ENCODE measurements around the gene ZMYND8. TPM values are rescaled to one million over a fixed set of nuclear protein-coding genes. Genes with fewer than 3 reads are reported as not detected.
A peak's percentile ranks its signal among the peaks of the same experiment; 100 is the strongest.

ZMYND8 gene
- total RNA-seq, 2 experiments from 2014 or later = 28.1 to 29.6 TPM

DNA sequence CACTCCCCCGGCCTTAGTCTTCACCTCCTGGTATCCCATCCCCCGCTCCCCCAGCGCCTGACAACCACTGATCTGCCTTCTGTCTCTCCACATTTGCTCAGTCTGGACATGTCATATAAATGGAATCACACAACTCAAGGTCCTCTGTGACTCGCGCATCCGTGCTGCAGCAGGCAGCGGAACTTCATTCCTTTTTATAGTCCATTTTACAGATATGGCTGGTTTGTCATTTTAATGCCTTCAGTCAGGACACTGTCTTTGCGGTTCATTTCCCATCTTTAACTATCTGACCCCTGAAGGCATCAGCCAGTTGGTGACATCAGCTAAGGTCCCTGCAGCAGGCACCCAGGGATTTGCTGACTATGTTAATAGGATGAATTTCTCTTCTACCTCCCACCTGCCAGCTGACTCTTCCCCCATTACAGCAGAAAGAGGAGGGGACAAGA, 125.7 kb downstream of the ZMYND8 start:
- ChIA-PET POLR2A (no interaction called here), CTCF (interaction anchor here (1.9 kb wide), 1 partner anchor 153 kb away, joined by 7 read pairs; no protein-coding TSS in a partner anchor)
- intact Hi-C loops (cut with micrococcal nuclease) = no loop called here
- no peaks in the 10 kb centered on the region for H3K9me3 Mint-ChIP-seq
- no peak overlapping the region for H3K4me3 Mint-ChIP-seq
- peaks cover 25% of the 10 kb centered on the region for H3K36me3 Mint-ChIP-seq
- peaks cover 2% of the 10 kb centered on the region for H3K4me1 Mint-ChIP-seq (ENCODE audit: low read depth)
- DNase-seq = no peak
- no peak overlapping the region for H3K27ac Mint-ChIP-seq
- H3K27me3 Mint-ChIP-seq = no peaks in the 10 kb centered on the region

DNA sequence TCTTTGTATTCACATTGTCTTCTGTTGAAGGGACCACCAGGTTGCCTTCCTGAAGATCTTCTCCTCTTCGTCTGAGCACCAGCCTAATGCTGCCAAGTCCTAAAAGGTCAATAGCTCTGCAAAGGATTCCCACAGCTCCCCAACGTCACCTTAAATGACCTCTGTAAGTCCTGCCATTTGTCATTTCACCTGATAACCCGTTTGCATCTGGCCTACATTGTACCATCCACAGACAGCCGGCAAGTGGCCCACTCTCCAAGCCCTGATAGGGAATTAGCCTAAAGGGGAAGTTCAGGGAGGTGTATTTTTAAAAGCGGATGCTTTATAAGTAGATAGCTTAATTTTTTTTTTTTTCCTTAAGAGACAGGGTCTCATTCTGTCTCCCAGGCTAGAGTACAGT, 127.8 kb downstream of the ZMYND8 start:
- Mint-ChIP-seq H3K27me3 (no peaks in the 10 kb centered on the region), H3K9me3 (no peaks in the 10 kb centered on the region), H3K4me1 (ENCODE audit: low read depth) (peaks cover 2% of the 10 kb centered on the region), H3K36me3 (peaks cover 26% of the 10 kb centered on the region), H3K27ac (no peak overlapping the region), H3K4me3 (no peak overlapping the region)
- POLR2A ChIA-PET = interaction anchor here (0.8 kb wide), 1 partner anchor 12 kb away, joined by 3 read pairs; no protein-coding TSS in a partner anchor
- CTCF ChIA-PET = interaction anchor here (1.2 to 2.7 kb wide), 2 partner anchors 32 to 155 kb away, joined by 3 to 12 read pairs; no protein-coding TSS in a partner anchor
- intact Hi-C loops (cut with micrococcal nuclease) = no loop called here
- no peak for DNase-seq

DNA sequence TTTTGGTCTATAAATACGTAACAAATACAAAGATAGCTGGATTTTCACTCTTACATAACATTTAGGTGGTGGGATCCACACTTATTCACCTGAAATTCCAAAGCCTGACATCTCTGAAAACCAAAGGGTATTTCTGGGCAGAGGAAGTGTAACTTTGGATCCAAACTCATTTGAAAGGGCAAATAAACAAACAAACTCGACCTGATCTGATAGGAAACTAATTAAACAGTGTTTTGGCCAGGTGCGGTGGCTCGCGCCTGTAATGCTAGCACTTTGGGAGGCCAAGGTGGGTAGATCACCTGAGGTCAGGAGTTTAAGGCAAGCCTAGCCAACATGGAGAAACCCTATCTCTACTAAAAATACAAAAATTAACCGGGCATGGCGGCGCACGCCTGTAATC, 128.9 kb downstream of the ZMYND8 start:
- H3K4me3 Mint-ChIP-seq = no peak overlapping the region
- peaks cover 2% of the 10 kb centered on the region for H3K4me1 Mint-ChIP-seq (ENCODE audit: low read depth)
- peaks cover 28% of the 10 kb centered on the region for H3K36me3 Mint-ChIP-seq
- DNase-seq = no peak
- no peak overlapping the region for H3K27ac Mint-ChIP-seq
- POLR2A ChIA-PET = no interaction called here
- no peaks in the 10 kb centered on the region for H3K9me3 Mint-ChIP-seq
- CTCF ChIA-PET = interaction anchor here (0.7 to 2.7 kb wide), 3 partner anchors 31 to 156 kb away, joined by 3 to 12 read pairs (median 4); no protein-coding TSS in a partner anchor
- intact Hi-C loops (cut with micrococcal nuclease) = no loop called here
- H3K27me3 Mint-ChIP-seq = no peaks in the 10 kb centered on the region

DNA sequence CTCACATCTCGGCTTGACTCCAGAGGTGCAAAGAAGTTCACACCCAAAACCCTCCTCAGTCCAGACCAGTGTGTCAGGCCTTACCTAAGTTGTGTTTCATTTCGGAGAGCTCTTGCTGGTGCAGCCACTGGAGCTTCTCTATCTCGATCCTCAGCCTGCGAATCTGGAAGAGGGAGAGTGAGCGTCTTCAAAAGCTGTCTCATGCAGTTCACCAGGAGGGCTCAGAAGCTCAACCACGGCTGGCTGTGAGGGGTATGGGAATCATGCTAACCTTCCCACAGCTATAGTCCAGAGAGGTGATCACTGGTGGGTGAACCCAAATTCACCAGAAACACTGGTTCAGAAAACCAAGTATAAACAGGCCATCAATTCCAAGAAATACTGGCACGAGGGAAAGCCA, 129.4 kb downstream of the ZMYND8 start:
- no peak for DNase-seq
- Mint-ChIP-seq H3K27ac (no peak overlapping the region), H3K4me1 (ENCODE audit: low read depth) (peaks cover 2% of the 10 kb centered on the region), H3K9me3 (no peaks in the 10 kb centered on the region), H3K27me3 (no peaks in the 10 kb centered on the region), H3K36me3 (peaks cover 31% of the 10 kb centered on the region), H3K4me3 (no peak overlapping the region)
- ChIA-PET POLR2A (no interaction called here), CTCF (interaction anchor here (0.7 to 1.3 kb wide), 2 partner anchors 31 to 157 kb away, joined by 3 to 4 read pairs; no protein-coding TSS in a partner anchor)
- intact Hi-C loops (cut with micrococcal nuclease) = no loop called here

DNA sequence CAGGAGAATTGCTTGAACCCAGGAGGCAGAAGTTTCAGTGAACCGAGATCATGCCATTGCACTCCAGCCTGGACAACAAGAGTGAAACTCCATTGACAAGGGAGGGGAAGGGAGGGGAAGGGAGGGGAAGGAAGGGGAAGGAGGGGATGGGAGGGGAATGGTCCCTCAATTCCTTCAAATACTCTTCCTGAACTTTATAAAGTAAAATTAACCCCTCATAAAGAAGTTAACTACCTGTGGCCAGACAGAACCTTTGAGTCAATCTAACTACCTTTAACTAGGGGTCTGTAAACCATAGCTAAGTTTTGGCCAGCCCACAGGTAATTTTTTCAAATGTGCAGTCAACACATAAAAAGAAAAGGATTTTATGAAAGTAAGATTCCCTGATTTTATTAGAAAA, 131.0 kb downstream of the ZMYND8 start:
- no peak overlapping the region for H3K27ac Mint-ChIP-seq
- DNase-seq = no peak
- H3K4me3 Mint-ChIP-seq = no peak overlapping the region
- ChIA-PET CTCF (no interaction called here), POLR2A (no interaction called here)
- H3K36me3 Mint-ChIP-seq = peaks cover 38% of the 10 kb centered on the region
- intact Hi-C loops (cut with micrococcal nuclease) = no loop called here
- no peaks in the 10 kb centered on the region for H3K4me1 Mint-ChIP-seq (ENCODE audit: low read depth)
- no peaks in the 10 kb centered on the region for H3K9me3 Mint-ChIP-seq
- H3K27me3 Mint-ChIP-seq = no peaks in the 10 kb centered on the region

DNA sequence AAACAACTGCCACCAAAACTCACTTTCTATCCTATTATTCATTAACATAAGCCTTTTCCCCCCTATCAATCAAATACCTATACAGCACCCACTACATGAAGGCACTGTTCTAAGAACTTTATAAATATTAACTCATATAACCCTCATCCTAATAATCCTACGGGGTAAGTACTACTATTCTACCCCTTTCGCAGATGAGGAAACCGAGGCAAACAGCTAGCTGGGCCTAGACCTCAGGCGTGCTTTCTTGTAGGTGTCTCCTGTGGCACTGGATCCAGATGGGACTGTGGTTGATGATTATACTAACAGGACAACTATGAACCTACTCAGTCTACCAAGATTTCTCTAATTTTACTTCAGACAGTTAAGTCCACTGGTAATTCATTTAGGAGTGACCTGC, 131.6 kb downstream of the ZMYND8 start:
- POLR2A ChIA-PET = no interaction called here
- H3K9me3 Mint-ChIP-seq = no peaks in the 10 kb centered on the region
- no peaks in the 10 kb centered on the region for H3K27me3 Mint-ChIP-seq

DNA sequence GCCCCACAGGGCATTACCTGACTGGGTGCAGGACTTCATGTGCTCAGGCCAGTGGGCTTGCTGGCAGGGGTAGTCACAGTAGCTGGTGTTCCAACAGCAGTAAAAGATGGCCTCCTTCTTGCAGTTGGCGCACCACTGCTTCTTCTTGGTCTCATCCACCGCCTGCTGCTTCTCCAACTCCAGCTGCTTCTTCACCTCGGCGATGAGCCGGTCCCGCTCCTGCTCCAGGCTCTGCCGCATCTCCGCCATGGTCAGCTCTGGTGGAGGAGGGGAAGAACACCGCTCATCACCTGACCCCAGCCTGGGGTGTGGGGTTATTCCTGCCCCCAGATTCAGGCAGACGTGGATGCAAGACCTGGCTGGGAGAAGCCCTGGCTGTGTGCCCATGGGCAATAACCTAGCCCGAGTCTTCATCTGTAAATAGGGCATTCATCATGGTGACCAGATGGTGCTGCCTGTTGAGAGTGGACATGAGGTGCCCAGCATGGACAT, 132.2 kb downstream of the ZMYND8 start:
- CTCF ChIA-PET = interaction anchor here (1.3 to 13.6 kb wide), 2 partner anchors 49 to 159 kb away, joined by 6 to 122 read pairs; no protein-coding TSS in a partner anchor
- DNase-seq = no peak
- POLR2A ChIA-PET = no interaction called here
- no peaks in the 10 kb centered on the region for H3K4me1 Mint-ChIP-seq (ENCODE audit: low read depth)
- intact Hi-C loops (cut with micrococcal nuclease) = no loop called here
- H3K27me3 Mint-ChIP-seq = no peaks in the 10 kb centered on the region
- H3K9me3 Mint-ChIP-seq = no peaks in the 10 kb centered on the region
- H3K27ac Mint-ChIP-seq = no peak overlapping the region
- peaks cover 48% of the 10 kb centered on the region for H3K36me3 Mint-ChIP-seq
- no peak overlapping the region for H3K4me3 Mint-ChIP-seq

More for the DNA sequence above, 131.6 kb downstream of the ZMYND8 start:
- H3K27ac Mint-ChIP-seq = no peak overlapping the region
- intact Hi-C loops (cut with micrococcal nuclease) = no loop called here
- H3K36me3 Mint-ChIP-seq = peaks cover 43% of the 10 kb centered on the region
- H3K4me1 Mint-ChIP-seq (ENCODE audit: low read depth) = no peaks in the 10 kb centered on the region
- DNase-seq = no peak
- CTCF ChIA-PET = interaction anchor here (1.3 kb wide), 1 partner anchor 48 kb away, joined by 6 read pairs; no protein-coding TSS in a partner anchor
- H3K4me3 Mint-ChIP-seq = no peak overlapping the region

DNA sequence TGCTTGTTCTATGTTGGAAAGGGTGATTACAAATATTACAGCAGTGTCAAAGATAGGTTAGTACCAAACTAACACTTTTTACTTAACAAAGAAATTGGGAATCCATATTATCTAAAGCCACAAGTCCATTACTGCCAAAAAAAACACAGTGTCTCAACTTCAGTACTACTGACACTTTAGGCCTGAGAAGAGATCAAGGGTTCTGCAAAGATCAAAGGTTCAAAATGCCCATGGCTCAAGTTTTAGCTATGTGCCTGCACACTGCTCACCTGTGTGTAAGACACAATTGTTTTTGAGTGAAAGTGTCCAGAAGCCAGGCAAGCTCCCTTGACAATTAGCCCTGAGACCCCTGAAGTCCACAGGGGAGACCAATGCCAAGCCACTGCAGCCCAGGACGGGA, 132.6 kb downstream of the ZMYND8 start:
- intact Hi-C loops (cut with micrococcal nuclease) = no loop called here
- Mint-ChIP-seq H3K4me3 (no peak overlapping the region), H3K27ac (no peak overlapping the region), H3K36me3 (peaks cover 48% of the 10 kb centered on the region), H3K4me1 (ENCODE audit: low read depth) (no peaks in the 10 kb centered on the region), H3K27me3 (no peaks in the 10 kb centered on the region), H3K9me3 (no peaks in the 10 kb centered on the region)
- CTCF ChIA-PET = interaction anchor here (1.3 to 13.6 kb wide), 2 partner anchors 49 to 159 kb away, joined by 6 to 122 read pairs; no protein-coding TSS in a partner anchor
- POLR2A ChIA-PET = no interaction called here
- no peak for DNase-seq

DNA sequence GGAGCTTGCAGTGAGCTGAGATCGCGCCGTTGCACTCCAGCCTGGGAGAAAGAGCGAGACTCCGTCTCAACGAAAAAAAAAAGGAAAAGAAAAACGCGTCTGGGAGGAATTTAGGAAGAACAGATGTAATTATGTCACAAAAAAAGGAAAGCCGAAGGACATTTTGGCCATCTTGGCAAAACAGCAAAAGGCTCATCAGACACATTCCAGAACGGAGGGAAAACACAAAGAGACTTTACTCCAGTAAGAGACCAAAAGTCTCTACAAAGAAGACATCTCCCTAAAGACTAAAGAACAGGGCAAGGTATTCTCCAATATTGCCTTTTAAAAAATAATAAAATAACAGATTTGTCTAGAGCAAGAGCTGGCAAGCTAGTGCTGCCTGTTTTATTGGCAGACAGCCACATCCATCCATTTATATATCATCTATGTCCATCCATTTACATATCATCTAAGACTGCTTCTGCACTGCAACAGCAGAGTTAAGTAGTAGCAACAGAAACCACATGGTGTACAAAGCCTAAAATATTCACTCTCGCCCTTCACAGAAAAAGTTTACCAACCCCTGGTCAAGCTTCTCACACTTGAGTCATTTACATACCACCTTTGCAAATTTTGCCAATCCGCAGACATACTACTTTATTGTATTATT, 133.9 kb downstream of the ZMYND8 start:
- no peak for DNase-seq
- intact Hi-C loops (cut with micrococcal nuclease) = no loop called here
- ChIA-PET POLR2A (no interaction called here), CTCF (interaction anchor here (13.6 kb wide), 1 partner anchor 160 kb away, joined by 122 read pairs; no protein-coding TSS in a partner anchor)
- no peaks in the 10 kb centered on the region for H3K27me3 Mint-ChIP-seq
- no peaks in the 10 kb centered on the region for H3K9me3 Mint-ChIP-seq
- H3K27ac Mint-ChIP-seq = no peak overlapping the region
- peaks cover 55% of the 10 kb centered on the region for H3K36me3 Mint-ChIP-seq
- no peaks in the 10 kb centered on the region for H3K4me1 Mint-ChIP-seq (ENCODE audit: low read depth)
- H3K4me3 Mint-ChIP-seq = no peak overlapping the region

DNA sequence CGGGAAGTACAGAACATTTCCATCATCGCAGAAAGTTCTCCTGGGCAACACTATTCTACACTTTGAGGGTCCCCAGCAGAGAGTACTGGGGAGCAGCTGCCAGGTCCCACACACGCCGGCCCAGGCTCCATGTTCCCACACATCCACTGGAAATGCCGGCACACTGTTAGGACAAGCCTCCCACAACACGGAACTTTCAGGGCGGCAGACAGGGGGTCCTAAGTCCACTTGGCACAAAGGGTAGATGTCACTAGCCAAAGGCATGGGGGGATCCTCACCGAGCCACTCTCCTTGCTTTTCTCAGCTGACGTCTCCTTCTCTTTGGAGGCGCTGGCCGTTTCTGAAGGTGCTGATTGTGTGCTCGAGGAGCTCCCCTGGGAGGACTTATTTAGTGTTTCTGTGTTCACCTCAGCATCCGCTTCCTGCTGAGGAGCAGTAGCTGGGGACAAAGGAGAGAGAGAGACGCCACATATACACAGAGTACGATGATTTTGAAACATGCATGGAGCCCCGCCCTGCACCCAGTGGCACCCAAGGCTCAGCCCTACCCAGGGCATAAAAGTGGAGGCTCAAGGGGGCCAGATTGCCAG, 135.4 kb downstream of the ZMYND8 start:
- Mint-ChIP-seq H3K4me1 (ENCODE audit: low read depth) (no peaks in the 10 kb centered on the region), H3K36me3 (peaks cover 46% of the 10 kb centered on the region), H3K9me3 (no peaks in the 10 kb centered on the region), H3K27ac (no peak overlapping the region), H3K27me3 (no peaks in the 10 kb centered on the region), H3K4me3 (no peak overlapping the region)
- POLR2A ChIA-PET = no interaction called here
- CTCF ChIA-PET = interaction anchor here (0.6 to 13.6 kb wide), 5 partner anchors 9 to 175 kb away, joined by 3 to 122 read pairs (median 3); no protein-coding TSS in a partner anchor
- intact Hi-C loops (cut with micrococcal nuclease) = no loop called here
- no peak for DNase-seq

DNA sequence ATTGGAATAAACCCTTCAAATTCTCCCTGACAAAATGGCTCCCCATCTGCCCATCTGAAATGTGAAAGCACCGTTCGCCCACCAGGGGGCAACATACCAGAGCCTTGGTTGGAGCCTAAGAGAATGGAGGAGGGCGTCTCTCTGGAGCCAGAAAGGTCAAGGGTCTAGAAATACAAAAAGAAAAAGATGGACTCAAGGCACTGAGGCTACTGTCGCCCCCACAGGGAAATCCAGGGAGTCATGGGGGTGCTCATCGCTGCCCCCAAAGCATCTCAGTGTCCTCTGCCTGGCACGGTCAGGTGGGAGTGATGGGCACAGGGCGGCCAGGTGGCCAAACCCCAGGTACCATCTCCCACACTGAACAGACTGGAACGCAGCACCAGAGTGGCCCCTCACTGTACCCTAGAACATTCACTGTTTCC, 136.3 kb downstream of the ZMYND8 start:
- POLR2A ChIA-PET = no interaction called here

More for the DNA sequence above, 136.3 kb downstream of the ZMYND8 start:
- peaks cover 51% of the 10 kb centered on the region for H3K36me3 Mint-ChIP-seq
- no peaks in the 10 kb centered on the region for H3K9me3 Mint-ChIP-seq
- H3K27me3 Mint-ChIP-seq = no peaks in the 10 kb centered on the region
- intact Hi-C loops (cut with micrococcal nuclease) = no loop called here
- H3K4me3 Mint-ChIP-seq = no peak overlapping the region
- peak; percentile 65 for DNase-seq
- H3K27ac Mint-ChIP-seq = no peak overlapping the region
- CTCF ChIA-PET = interaction anchor here (0.6 to 13.6 kb wide), 6 partner anchors 9 to 421 kb away, joined by 3 to 122 read pairs (median 6); no protein-coding TSS in a partner anchor
- no peaks in the 10 kb centered on the region for H3K4me1 Mint-ChIP-seq (ENCODE audit: low read depth)
